Endometrial microvascular endothelial cells (primary cell): ENCODE data around the gene TPSG1. TPM values are rescaled to one million over a fixed set of nuclear protein-coding genes. Genes with fewer than 3 reads are reported as not detected.
"Not testable (repeated sequence)": the region's sequence is repeated elsewhere in the genome, so short reads cannot be mapped to it uniquely, and the experiment has no call there.

Source experiments
- in situ Hi-C: cut with HindIII; loops from 2 replicates; pipeline ENCODE4 v1.10.0; 2017; ENCODE audit warnings: low sequenced_read_pairs, low pct_unique_long_range_greater_than_20kb; ENCODE audit errors: inconsistent ontology term
- total RNA-seq: library from RNA; depleted of rRNA; stranded (reverse); fragments of >200 nt; gene quantifications from one replicate; pipeline ENCODE4 v1.2.3, GENCODE V29; 2015; ENCODE audit errors: inconsistent ontology term

The TPSG1 gene
- total RNA-seq, 1 donor from 2014 or later = not detected

GRCh38 chr16:1258225-1258600, 33.1 kb upstream of the TPSG1 start:
- in situ Hi-C loops = no loop called here

DNA sequence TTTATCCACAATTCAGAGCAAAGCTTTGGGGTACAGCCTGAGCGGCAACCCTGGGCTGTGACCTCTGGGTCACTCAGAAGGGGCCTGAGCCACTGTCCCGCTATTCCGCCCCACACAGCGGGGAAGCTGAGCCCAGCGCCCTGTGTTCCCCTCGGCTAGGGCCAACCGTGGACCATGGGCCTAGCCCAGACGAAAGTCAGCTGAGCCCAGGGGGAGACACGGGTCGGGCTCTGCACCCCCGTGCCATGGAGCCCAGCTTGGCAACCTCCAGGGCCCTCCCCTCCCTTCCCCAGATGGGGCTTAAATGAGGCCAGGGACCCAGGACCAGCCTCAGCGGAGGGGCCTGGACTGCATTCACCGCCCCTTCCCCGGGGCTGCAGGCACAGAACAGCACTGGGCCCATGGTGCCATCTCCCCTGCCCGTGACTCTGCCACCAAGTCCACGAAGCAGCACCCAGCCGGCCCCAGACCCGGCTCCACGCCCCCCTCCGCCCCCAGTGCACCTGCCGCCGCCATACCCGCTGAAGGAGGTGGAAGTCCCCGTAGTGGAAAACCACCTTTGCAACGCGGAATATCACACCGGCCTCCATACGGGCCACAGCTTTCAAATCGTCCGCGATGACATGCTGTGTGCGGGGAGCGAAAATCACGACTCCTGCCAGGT, 32.6 kb upstream of the TPSG1 start:
- in situ Hi-C loops = no loop called here

DNA sequence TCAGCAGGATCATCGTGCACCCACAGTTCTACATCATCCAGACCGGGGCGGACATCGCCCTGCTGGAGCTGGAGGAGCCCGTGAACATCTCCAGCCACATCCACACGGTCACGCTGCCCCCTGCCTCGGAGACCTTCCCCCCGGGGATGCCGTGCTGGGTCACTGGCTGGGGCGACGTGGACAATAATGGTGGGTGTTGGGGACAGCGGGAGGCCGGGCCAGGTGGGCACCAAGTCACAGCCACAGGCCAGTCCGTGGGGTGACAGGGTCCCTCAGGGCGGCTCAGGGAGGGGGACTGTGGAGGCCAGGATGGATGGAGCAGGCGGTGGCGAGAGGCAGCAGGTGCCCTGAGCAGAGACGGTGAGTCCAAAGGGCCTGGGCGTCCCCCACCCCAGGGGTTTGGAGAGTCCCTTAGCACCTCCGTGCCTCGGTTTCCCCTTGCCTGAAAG, 31.8 kb upstream of the TPSG1 start:
- in situ Hi-C loops = no loop called here

DNA sequence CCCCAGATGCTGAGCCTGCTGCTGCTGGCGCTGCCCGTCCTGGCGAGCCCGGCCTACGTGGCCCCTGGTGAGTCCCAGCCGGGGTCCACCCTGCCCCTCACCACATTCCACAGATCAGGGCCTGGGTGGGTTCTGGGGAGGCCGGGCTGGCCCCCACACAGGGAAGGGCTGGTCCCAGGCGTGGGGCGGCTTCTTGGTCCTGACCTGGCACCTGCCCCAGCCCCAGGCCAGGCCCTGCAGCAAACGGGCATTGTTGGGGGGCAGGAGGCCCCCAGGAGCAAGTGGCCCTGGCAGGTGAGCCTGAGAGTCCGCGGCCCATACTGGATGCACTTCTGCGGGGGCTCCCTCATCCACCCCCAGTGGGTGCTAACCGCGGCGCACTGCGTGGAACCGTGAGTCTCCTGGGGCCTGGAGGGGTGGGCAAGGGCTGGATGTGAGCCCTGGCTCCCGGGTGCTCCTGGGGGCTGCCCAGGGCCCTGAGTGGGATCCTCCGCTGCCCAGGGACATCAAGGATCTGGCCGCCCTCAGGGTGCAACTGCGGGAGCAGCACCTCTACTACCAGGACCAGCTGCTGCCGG, 31.3 kb upstream of the TPSG1 start:
- in situ Hi-C loops = not testable (repeated sequence)

GRCh38 chr16:1255276-1256122, 30.4 kb upstream of the TPSG1 start, which contains the start of gene TPSD1:
Gene TPSD1, plus strand, starts transcription at chr16:1256069. Its CDS starts 212 bp downstream, at chr16:1256281.
- in situ Hi-C loops = not testable (repeated sequence)

DNA sequence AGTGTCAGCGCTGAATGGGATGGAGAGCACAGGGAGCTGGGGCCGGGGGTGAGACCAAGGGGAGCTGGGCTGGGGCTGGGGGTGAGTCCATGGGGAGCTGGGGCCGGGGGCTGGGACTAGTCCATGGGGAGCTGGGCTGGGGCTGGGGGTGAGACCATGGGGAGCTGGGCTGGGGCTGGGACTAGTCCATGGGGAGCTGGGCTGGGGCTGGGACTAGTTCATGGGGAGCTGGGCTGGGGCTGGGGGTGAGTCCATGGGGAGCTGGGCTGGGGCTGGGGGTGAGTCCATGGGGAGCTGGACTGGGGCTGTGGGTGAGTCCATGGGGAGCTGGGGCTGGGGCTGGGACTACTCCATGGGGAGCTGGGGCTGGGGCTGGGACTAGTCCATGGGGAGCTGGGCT, 29.8 kb upstream of the TPSG1 start:
- in situ Hi-C loops = not testable (repeated sequence)

DNA sequence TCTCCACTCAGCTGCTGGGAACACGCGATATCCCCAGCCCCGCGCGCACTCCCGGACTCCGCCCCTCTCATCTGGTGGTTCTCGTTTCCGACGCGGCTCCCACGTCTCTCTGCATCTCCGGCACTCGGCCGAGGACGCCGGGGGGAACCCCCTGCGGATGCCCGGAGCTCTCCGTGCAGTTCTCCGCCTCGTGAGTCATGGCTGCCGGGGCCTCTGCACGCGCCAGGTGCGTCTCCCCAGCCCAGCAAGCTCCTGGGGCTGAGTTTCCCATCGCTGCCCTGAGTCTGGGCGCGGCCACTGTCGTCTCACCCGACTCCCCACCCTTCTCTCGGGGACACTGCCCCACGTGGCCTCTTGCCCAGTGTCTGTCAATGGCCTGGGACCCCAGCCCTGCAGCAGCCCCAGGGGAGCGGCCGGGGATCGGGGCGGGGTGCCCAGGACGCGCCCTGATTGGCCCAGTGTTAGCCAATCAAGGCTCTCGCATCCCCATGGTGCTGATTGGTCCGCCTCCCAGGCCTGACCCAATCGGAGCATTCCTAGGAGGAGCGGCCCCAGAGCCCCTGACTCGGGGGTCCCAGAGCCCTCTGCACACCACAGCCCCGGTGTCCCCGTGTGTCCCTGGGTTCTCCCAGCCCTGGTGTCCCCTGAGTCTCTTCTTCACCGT, 28.8 kb upstream of the TPSG1 start:
- in situ Hi-C loops = not testable (repeated sequence)

DNA sequence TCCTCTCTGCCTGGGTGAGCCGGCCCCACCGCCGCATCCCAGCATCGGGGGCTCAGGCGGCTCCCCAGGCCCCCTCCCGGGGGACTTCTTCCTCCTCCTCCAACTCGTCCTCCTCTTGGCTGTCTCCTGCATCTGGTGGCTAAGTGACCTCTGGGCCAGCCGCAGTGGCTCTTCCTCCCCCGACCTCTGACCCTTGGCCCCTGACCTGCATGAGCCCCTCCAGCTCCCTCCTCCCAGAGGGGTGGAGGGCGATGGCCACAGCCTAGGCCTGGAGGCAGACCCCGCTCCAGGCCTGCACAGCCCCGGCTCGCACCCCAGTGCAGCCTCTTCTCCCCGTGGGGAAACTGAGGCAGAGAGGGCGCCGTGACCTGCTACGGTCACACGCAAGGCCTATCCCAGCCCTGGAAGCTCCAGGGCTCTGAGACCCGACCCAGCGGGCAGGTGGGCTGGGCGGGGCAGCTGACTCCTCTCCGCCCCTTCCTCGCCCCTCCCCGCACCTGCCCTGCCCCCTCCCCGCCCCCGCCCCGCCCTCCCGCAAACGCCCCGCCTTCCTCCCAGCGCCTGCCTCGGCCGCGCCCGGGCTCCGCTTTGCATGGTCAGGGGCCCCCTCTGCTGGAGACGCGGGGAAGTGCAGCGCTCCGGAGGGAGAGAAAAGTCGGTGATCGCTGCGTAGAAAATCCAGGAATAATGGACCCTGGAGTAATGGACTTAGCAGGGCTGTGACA, 24.1 kb upstream of the TPSG1 start:
- in situ Hi-C loops = not testable (repeated sequence)

DNA sequence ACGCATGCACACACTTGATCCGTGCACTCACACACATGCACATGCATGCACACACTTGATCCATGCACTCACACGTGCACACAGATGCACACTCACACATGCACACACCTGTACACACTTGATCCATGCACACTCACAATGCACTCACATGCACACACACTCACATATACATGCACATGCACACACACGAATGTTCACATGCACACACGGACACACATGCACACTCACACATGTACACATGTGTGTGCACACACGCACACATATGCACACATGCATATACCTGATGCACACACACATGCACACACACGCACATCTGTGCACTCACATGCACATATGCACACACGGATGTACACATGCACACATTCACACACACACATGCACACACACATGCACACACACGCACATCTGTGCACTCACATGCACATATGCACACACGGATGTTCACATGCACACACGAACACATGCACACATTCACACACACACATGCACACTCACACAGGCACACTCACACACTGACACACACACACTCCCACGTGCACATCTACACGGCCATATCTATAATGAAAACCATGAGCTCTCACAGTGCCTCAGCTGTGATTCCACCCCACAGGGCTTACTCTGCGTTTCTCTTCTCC, 23.0 kb upstream of the TPSG1 start:
- in situ Hi-C loops = not testable (repeated sequence)

- in situ Hi-C loops = no loop called here
Observed at GRCh38 chr16:1245452-1246020, 20.5 kb upstream of the TPSG1 start.

GRCh38 chr16:1244881-1245280, 19.8 kb upstream of the TPSG1 start:
- in situ Hi-C loops = no loop called here

DNA sequence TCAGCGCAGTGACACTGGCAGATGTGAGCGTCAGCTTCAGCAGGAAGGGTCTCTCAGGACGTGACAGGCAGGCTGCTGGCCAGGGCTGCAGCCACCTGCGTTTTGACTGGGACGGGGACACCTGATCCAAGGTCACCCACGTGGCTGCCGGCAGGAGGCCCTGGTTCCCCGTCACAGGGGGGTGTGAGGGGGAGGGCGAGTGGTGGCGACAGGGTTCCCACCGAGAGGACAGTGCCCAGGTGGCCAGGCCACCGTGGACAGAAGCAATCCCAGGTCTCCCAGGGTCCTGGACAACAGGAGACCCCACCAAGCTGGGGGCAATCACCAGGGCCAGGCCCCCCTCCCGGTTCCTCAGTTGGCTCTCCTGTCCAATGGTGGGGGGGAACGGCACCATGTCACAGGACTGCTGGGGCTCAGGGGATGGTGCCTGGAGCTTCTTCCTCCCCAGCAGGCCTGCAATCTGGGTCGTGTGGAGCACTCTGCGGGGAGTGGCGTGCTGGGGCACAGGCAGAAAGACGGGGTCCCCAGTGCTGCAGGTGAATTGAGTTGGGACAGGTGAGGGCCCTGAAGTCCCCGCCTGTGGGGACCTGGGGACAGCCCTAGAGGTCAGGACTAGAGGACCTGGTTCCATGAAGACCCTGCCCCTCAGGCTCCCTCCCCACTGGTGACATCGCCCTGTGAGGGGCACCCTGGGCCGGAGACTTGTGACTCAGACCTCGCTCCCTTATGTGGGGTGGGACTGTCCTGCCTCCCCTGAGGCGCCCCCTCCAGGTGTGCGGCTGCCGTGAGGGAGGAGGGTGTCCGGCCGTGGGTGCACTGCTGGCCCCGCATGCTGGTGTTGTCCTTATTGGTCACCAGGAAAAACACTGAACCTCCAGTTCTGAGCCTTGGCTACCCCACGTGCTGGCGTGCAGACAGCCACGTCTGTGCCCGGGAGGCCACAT, 19.1 kb upstream of the TPSG1 start:
- in situ Hi-C loops = not testable (repeated sequence)

- in situ Hi-C loops = not testable (repeated sequence)
Observed at GRCh38 chr16:1243363-1243762, 18.3 kb upstream of the TPSG1 start.

DNA sequence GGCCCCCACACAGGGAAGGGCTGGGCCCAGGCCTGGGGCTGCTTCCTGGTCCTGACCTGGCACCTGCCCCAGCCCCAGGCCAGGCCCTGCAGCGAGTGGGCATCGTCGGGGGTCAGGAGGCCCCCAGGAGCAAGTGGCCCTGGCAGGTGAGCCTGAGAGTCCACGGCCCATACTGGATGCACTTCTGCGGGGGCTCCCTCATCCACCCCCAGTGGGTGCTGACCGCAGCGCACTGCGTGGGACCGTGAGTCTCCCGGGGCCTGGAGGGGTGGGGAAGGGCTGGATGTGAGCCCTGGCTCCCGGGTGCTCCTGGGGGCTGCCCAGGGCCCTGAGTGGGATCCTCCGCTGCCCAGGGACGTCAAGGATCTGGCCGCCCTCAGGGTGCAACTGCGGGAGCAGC, 16.0 kb upstream of the TPSG1 start:
- in situ Hi-C loops = not testable (repeated sequence)

GRCh38 chr16:1240436-1240835, 15.4 kb upstream of the TPSG1 start, which contains the start of gene TPSAB1:
Gene TPSAB1, plus strand, starts transcription at chr16:1240705. Its CDS starts 234 bp downstream, at chr16:1240939.
- in situ Hi-C loops = not testable (repeated sequence)

GRCh38 chr16:1239575-1239974, 14.5 kb upstream of the TPSG1 start:
- in situ Hi-C loops = not testable (repeated sequence)

GRCh38 chr16:1238909-1239308, 13.8 kb upstream of the TPSG1 start:
- in situ Hi-C loops = not testable (repeated sequence)
